ENCODE measurements around the gene ZBTB34. TPM values are rescaled to one million over a fixed set of nuclear protein-coding genes. Genes with fewer than 3 reads are reported as not detected.
A peak's percentile ranks its signal among the peaks of the same experiment; 100 is the strongest.

ZBTB34 gene
- total and polyA plus RNA-seq, 9 of the 15 experiments (the other 6 are each of a cell fraction or from before 2014, with no cell fraction given) = 2.7 to 15.6 (median 9.8) TPM

DNA sequence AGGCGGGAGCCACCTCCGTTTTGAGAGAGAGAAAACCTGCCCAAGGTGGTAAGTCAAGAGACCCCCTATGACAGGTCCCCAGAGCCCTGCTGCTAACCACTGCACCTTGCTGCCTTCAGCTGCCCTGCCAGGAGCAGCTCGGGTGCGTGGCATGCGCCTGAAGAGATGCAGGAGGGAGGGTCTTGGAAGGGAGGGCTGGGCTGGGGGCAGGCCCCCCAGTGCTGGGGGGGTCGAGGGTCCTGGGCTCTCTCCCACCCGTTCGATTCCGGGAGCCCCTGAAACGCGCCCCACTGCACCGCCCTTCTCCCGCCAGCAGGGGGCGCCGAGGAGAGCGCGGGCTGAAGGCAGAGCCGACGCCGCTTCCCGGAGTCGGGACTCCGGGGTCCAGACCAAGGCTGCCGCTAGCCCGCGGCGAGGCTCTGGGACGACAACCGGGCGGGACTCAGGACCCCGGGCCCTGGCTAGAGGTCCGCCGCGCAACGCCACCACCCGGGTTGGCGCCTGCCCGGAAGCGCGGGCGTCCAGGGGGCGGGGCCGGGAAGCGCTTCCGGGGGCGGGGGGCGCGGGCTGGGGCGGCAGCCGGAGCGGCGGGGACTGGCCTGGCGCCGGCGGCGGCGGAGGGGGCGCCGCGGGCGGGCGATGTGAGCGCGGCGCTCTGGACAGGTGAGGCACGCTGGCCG, at the start of gene ZBTB34 (continued):
- TF ChIP-seq, protein P1, sequence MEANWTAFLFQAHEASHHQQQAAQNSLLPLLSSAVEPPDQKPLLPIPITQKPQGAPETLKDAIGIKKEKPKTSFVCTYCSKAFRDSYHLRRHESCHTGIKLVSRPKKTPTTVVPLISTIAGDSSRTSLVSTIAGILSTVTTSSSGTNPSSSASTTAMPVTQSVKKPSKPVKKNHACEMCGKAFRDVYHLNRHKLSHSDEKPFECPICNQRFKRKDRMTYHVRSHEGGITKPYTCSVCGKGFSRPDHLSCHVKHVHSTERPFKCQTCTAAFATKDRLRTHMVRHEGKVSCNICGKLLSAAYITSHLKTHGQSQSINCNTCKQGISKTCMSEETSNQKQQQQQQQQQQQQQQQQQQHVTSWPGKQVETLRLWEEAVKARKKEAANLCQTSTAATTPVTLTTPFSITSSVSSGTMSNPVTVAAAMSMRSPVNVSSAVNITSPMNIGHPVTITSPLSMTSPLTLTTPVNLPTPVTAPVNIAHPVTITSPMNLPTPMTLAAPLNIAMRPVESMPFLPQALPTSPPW (CRISPR knock-in tag; IDR thresholded peaks at IDR 0.05) = peak; percentile 97
- TF ChIP-seq MYC (IDR thresholded peaks at IDR 0.05; ENCODE audit: low read depth, low read length) = peak; percentile 60; the same call in 1 of the 2 replicates
- no peak for TF ChIP-seq MYC (CRISPR knock-in tag; IDR thresholded peaks at IDR 0.05; ENCODE audit: borderline replicate concordance, low read depth)
- TF ChIP-seq ZBTB17 (CRISPR knock-in tag; IDR thresholded peaks at IDR 0.05) = 0 out of 2 replicates have a peak, but pooled peaks have one; percentile 59
- peak; percentile 76 for TF ChIP-seq PHF20 (IDR thresholded peaks at IDR 0.05; ENCODE audit: partially characterized antibody)
- TF ChIP-seq, protein P2, sequence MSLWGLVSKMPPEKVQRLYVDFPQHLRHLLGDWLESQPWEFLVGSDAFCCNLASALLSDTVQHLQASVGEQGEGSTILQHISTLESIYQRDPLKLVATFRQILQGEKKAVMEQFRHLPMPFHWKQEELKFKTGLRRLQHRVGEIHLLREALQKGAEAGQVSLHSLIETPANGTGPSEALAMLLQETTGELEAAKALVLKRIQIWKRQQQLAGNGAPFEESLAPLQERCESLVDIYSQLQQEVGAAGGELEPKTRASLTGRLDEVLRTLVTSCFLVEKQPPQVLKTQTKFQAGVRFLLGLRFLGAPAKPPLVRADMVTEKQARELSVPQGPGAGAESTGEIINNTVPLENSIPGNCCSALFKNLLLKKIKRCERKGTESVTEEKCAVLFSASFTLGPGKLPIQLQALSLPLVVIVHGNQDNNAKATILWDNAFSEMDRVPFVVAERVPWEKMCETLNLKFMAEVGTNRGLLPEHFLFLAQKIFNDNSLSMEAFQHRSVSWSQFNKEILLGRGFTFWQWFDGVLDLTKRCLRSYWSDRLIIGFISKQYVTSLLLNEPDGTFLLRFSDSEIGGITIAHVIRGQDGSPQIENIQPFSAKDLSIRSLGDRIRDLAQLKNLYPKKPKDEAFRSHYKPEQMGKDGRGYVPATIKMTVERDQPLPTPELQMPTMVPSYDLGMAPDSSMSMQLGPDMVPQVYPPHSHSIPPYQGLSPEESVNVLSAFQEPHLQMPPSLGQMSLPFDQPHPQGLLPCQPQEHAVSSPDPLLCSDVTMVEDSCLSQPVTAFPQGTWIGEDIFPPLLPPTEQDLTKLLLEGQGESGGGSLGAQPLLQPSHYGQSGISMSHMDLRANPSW (CRISPR knock-in tag; IDR thresholded peaks at IDR 0.05) = peak; percentile 56; the same call in 1 of the 2 replicates
- 0 out of 2 replicates have a peak, but pooled peaks have one; percentile 12 for TF ChIP-seq SMAD4 (CRISPR knock-in tag; conservative IDR thresholded peaks at IDR 0.05)
- no peak for TF ChIP-seq SETDB1 (IDR thresholded peaks at IDR 0.05; ENCODE audit: low read length)
- TF ChIP-seq GABPB1 (CRISPR knock-in tag; IDR thresholded peaks at IDR 0.05) = peak; percentile 63; the same call in 1 of the 2 replicates
- TF ChIP-seq, protein P3, sequence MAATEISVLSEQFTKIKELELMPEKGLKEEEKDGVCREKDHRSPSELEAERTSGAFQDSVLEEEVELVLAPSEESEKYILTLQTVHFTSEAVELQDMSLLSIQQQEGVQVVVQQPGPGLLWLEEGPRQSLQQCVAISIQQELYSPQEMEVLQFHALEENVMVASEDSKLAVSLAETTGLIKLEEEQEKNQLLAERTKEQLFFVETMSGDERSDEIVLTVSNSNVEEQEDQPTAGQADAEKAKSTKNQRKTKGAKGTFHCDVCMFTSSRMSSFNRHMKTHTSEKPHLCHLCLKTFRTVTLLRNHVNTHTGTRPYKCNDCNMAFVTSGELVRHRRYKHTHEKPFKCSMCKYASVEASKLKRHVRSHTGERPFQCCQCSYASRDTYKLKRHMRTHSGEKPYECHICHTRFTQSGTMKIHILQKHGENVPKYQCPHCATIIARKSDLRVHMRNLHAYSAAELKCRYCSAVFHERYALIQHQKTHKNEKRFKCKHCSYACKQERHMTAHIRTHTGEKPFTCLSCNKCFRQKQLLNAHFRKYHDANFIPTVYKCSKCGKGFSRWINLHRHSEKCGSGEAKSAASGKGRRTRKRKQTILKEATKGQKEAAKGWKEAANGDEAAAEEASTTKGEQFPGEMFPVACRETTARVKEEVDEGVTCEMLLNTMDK (IDR thresholded peaks at IDR 0.05; ENCODE audit: borderline replicate concordance, insufficient read depth, low read depth, low read length, poor library complexity, severe bottlenecking) = peak; percentile 80
- peak; percentile 59; the same call in 1 of the 2 replicates for TF ChIP-seq ELF4 (CRISPR knock-in tag; IDR thresholded peaks at IDR 0.05)
- peak; percentile 69 for TF ChIP-seq TAF1 (IDR thresholded peaks at IDR 0.05; ENCODE audit: control insufficient read depth, extremely low read depth, insufficient read depth, low read length, severe bottlenecking)
- TF ChIP-seq, protein P4, sequence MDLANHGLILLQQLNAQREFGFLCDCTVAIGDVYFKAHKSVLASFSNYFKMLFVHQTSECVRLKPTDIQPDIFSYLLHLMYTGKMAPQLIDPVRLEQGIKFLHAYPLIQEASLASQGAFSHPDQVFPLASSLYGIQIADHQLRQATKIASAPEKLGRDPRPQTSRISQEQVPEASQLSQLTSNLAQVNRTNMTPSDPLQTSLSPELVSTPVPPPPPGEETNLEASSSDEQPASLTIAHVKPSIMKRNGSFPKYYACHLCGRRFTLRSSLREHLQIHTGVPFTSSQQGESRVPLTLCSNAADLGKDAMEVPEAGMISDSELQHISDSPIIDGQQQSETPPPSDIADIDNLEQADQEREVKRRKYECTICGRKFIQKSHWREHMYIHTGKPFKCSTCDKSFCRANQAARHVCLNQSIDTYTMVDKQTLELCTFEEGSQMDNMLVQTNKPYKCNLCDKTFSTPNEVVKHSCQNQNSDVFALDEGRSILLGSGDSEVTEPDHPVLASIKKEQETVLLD (IDR thresholded peaks at IDR 0.05) = 0 out of 2 replicates have a peak, but pooled peaks have one; percentile 42
- TF ChIP-seq, protein P5, sequence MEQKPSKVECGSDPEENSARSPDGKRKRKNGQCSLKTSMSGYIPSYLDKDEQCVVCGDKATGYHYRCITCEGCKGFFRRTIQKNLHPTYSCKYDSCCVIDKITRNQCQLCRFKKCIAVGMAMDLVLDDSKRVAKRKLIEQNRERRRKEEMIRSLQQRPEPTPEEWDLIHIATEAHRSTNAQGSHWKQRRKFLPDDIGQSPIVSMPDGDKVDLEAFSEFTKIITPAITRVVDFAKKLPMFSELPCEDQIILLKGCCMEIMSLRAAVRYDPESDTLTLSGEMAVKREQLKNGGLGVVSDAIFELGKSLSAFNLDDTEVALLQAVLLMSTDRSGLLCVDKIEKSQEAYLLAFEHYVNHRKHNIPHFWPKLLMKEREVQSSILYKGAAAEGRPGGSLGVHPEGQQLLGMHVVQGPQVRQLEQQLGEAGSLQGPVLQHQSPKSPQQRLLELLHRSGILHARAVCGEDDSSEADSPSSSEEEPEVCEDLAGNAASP (IDR thresholded peaks at IDR 0.05) = no peak
- TF ChIP-seq ILF3 (IDR thresholded peaks at IDR 0.05; ENCODE audit: borderline replicate concordance) = peak; percentile 95; the same call in 1 of the 2 replicates
- 0 out of 2 replicates have a peak, but pooled peaks have one; percentile 26 for TF ChIP-seq XRCC5 (IDR thresholded peaks at IDR 0.05; ENCODE audit: low read depth, low read length)
- peak; percentile 81 for TF ChIP-seq RBBP5 (IDR thresholded peaks at IDR 0.05; ENCODE audit: borderline replicate concordance, insufficient read depth, low read length, poor library complexity, severe bottlenecking)

Measured in K562 (cell line).